Erythroblast (primary cell): ENCODE results near the gene RPS19.

Experiments used
- GATA1 ChIP-seq: IDR thresholded peaks from 2 replicates; pipeline ENCODE4 v1.6.1; 2011; ENCODE audit warnings: low read depth, mild to moderate bottlenecking, control low read depth, low read length, moderate library complexity
- POLR2A ChIP-seq: IDR thresholded peaks from 2 replicates; pipeline ENCODE4 v1.6.1; 2011; ENCODE audit warnings: mild to moderate bottlenecking, low read length

- no peak for TF ChIP-seq POLR2A
- TF ChIP-seq GATA1, result no peak
These were observed 41.8 kb downstream of the RPS19 start for GRCh38 chr19:41901707-41902360.
